Stimulated activated CD8-positive, alpha-beta memory T cell treated with anti-CD3 and anti-CD28 coated beads, Interleukin-15, amount 100 ng/mL, for 1 hour (primary cell): ENCODE data around the gene IREB2.

ENCODE experiments used
- DNase-seq: peaks from one replicate; pipeline ENCODE4 v3.0.0-alpha.2; 2020; ENCODE audit warnings: low read depth

IREB2 gene

DNA sequence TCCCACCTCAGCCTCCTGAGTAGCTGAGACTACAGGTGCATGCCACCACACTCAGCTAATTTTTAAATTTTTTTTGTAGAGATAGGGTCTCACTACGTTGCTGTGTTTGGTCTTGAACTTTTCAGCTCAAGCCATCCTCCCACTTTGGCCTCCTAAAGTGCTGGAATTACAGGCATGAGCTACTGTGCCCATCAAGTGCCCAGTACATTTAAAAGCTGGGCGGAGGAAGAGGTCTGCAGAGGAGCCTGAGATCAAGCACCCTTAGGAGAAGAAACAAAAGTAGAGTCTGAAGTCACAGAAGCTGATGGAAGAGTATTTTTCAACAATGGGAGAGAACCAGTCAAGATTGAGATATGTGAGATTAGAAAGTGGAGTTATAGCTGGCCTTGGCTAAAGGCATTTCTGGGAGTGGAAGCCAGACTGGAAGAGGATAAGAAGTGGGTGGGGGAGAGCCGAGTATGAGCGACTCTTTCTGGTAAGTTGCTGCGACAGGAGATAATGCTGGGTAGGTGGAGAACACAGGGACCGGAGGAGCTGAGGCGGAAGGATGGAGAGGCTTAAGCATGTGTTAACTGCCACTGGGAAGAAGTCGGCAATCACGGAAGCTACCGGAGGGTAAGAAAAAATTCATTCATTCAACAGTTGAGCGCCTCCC, 782 bp upstream of the IREB2 start:
- DNase-seq, result no peak

DNA sequence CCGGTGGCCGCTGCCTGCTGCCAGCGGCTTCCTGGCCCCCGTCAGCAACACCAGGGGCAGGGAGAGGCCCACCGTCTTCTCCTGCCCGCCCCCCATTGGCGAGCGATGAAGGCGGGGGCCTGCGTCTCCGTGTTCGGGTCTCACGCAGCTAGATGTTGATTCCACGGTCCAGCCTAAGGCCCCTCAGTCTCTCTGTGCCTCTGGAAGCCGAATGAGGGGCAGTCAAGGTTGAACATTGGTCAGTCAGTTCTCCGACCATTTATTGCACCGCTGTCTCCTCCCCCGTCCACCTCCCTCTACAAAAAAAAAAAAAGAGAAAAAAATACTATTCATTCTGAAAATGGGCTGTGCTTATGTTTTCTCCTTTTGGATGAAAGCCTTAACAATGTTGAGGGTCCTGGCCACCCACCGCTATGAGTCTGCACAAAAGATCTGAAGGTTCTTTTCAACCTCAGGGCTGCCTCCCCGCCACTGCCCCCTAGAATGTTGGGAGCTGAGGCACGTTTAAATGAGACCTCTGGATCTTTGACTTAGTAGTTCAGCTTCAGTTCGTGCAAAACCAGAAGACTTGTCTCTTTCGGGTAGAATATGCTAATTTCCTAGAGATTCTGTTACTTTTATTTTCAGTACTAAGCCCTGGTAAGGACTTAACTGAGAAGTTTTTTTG, 736 bp downstream of the IREB2 start:
- DNase-seq, result no peak

DNA sequence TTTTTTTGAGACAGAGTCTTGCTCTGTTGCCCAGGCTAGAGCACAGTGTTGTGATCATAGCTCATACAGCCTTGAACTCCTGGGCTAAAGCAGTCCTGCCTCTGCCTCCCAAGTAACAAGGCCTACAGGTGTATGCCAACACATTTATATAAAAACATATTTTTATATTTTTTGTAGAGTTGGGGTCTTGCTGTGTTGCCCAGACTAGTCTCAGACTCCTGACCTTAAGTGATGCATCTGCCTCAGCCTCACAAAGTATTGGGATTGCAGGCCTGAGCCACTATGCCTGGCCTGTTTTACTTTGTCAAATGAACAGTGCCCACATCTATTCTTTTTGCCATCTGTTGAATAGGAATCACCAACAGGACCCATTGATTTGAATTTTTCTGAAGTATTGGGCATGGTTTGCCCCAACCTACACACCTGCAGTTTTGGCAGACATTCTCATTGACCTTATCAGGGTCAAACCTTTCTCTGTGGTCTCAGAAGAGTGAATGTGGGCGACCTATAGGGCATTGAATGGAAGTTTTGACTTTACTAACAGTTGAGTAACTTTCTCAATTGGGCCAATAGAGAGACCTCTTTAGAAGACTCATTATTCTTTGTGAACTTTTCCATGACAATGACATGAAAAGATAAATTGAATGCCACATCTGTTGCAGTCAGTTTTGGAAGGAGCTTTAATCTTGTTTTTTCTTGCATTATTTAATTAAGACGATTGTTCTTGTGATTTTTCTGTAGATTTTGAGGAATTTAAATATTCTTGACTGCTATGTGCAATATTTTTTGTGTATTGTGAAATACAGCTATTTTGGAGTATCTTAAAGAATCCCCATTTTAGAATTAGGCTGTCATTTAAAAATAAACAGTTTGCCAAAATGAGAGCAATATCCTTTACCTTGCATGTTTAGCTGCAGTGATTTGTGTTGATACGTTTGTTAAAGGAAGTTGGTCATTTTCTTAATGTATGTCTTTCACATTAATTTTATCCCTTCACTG, 2.7 kb downstream of the IREB2 start:
- DNase-seq, result no peak

DNA sequence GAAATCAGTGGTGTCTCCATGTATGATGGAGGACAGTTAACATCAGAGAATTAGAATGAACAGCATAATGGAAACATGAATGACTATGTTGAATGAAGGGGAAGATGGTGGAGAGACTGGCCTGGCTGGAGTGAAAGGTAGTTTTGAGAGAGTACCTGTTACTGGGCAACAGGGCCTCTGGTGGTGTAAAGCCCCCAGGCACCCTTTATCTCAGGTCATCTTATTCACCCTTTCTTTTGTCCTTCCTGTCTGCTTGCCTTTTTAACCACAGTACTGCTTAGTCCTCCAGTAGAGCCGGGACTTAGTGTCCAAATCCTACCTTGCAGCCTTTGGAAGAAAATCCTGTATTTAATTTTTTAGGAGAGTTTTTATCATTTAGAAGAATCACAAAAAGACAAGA, 6.2 kb downstream of the IREB2 start:
- no peak for DNase-seq

DNA sequence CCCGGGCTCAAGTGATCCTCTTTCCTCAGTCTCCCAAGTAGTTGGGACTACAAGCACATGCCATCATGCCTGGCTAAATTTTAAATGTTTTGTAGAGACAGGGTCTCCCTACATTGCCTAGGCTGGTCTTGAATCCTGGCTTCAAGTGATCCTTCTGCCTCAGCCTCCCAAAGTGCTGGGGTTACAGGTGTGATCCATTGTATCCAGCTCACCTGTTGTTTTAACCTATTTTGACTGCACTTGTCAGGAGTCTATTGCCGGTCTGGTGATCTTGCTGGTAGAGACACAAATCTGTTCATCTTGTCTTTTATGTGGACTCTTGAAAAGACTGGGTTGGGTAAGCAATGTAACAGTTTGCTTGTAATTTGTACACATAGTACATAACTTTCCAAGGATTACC, 7.9 kb downstream of the IREB2 start:
- no peak for DNase-seq

DNA sequence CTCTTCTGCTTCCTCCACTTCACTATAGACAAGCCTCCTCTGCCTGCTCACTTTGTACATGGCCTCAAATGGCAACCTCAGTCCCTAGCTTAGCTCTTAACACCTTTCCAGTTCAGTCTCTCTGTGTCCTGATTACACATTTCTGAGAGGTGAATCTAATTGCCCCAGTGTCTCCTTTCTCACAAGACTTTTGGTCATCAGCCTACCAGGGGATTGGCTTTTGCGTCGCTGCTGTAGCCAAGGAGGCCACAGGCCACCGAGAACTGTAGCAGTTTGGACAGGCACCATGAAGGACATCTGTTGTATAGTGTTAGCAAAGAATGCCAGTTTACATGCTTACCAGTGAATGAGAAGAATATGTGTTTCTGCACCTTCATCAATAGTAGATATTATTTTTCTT, 8.5 kb downstream of the IREB2 start:
- no peak for DNase-seq

DNA sequence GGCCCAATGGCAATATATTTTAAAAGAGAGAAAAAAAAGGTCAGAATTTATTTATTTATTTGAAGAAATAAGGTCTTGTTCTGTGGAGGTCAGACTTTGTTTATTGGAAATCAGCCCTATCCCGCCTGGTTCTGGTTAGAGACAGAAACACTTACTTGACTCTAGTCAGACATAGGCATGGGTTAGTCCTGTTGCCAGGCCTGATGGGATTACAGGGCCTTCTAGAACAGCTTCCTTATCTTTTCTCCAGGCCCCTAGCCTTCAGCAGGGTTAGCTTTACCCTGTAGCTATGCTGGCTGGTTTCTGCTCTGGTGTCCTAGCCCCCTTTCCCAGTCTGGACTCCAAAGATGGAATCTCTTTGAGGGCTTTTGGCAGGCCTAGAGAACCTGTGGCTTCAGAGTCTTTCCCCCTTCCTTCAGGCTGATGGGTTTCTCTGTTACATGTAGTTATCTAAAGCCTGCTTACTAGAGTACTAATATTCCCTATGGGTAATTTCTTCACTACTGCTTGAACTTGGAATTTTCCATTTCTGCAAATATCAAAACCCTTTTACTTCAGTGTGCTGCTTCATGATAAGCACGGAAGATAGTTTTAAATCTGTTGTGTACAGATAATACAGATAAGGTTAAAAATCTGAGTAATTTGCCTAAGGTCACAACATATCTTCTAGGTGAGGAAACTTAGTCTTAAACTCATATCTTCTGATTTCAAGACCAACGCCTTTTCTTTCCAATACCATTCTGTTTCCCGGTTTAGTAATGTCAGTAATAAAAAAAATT, 10.6 kb downstream of the IREB2 start:
- DNase-seq, result no peak

DNA sequence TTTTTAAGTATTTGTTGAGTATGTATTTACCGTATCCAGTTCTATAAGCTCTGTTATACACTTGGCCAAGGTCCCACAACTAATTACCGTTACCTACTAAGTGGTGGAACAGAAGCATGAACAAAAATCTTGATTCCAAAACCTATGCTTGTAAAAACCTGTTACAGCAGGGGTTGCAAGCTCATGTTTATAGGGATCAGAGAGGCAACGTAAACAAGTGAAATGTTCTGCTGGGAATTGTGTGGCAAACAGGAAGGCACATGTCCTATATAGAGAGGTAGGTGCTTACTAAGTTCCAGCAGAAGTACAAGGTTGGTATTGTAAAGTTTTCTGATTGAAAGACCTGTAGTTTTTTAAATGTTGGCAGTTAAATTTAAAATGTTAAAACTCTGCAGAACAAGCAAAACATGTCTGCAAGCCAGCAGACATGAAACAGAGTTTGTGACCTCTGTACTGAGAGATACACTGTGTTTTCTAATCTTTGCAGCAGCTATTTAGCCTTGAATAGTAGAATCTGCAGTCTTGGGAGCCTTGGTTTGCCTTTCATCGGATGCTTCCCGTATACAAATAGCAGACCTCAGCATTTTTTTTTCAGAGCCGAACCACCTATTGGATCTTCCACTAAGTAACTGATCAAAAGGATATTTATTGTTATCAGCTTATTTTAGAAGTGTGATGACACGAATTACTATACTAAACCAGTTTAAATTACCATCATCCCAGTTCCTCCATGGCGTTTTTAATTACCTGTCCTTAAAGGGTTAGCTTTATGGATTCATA, 11.4 kb downstream of the IREB2 start:
- no peak for DNase-seq

DNA sequence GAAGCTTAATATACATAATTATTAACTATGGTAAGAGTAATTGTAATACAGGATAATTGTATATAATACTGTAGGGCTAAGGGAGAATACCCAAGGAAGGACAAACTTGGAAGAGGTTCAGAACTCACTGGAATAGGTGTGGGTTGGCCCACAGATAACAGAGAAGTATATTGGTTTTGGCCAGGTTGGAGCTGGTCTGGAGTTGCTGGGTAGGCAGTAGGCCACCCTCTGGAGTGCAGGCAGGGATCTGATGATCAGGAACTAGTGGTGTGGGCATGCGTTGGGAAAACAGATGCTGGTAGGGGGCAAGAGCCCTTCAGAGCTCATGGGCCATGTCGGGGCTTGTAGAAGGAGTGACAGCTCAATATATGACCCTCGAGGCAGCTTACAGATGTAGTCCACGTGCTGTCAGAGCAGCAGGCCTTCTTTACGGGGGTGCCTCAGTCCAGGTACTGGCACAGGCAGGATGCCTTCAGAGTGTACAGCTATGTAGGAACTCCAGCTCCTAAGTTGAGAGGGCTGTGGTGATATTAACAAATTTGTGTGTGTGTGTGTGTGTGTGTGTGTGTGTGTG, 12.4 kb downstream of the IREB2 start:
- DNase-seq, result no peak

DNA sequence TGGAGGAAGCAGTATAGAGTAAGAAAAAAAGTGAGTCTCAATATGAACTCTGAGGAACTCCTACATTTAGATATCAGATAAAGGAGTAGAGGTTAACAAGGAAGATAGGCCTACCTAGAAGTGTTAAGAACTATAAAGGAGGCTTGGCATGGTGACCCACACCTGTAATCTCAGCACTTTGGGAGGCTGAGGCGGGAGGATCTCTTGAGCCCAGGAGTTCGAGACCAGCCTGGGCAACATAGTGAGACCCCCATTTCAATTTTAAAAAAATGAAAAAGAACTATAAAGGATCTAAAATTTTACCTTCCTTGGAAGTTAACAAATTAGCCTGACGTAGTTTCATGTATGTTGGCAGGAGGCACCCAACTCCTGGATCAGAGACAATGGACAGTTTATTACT, 14.5 kb downstream of the IREB2 start:
- DNase-seq, result no peak

DNA sequence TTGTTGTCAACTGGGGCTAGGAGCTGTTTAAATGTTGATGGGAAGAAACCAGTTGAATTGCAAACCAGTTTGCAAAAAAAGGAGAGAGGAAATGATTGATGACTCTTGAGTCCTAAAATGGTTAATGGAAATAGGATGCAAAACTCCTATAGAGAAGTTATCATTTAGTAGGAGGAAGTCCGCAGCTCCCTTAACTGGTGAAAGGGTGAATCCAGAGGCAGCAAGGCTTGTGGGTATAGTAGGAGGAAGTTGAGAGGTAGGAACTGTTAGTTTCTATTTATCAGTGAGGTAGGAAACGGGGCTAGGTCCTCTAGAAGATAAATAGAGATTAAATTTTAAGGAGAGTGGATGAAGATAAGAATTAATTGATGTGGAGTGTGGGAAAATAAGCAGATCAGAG, 15.4 kb downstream of the IREB2 start:
- no peak for DNase-seq

DNA sequence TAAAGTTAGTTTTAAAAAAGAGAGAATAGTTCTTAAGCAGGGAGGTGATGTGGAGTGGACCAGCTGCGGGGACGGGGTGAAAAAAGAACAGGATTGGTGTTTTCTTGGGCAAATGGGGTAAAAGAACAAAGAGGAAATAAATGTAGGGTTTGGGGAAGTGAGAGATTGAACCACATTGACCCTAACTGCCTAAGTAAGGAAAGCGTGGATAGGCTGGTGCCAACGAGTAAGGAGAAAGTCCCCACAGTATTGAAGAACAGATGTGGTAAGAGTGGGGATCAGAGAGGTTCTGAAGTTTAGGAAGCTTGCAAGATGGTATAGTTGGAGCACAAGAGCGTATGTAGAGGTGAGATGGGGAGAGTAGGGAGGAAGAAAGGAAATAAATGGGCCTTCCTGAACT, 17.0 kb downstream of the IREB2 start:
- DNase-seq, result no peak

DNA sequence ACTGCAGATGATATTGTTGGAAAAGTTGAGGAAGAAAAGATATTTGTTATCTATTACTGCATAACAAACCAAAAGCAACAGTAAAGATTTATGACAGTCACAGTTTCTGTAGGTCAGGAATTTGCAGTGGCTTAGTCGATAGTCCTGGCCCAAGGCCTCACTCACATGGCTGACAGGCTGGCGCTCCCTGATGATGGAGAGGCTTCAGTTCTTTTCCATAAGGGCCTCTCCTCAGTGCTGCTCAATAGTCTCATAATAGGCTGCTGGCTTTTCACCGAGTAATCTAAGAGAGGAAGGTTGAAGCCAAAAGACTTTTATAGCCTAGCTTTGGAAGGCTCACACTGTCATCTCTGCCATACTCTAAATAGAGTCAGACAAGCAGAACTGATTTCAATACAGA, 17.7 kb downstream of the IREB2 start:
- no peak for DNase-seq

DNA sequence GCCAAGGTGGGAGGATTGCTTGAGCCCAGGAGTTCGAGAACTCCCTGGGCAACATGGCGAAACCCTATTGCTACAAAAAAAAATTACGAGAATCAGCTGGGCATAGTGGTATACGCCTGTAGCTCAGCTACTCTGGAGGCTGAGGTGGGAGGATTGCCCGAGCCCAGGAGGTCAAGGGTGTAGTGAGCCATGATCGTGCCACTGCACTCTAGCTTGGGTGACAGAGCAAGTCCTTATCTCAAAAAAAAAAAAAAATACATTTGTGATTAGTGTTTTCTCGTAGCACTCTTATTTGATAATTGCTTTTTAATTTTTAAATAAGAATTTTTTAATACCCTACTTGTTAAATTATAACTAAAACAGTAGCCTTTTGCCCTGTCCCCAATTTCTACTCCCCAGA, 18.4 kb downstream of the IREB2 start:
- DNase-seq, result no peak

DNA sequence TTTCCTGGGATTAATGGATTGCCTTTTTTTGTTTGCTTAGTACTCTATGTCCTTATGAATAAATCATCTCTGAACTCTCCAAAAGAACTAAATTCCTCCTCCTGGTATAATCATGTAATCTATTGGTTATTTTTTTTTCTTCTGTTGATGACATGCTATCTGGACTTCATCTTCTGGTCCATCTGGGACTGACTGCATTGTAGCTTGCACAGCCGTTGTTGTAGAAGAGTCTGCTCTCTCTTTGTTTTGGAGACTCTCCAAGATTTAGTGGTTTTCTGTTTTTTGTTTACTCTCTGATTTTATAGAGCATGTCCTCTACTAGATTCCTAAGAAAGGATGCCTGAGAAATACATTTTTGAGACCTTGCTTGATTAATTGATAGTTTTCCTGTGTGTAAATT, 19.1 kb downstream of the IREB2 start:
- no peak for DNase-seq

DNA sequence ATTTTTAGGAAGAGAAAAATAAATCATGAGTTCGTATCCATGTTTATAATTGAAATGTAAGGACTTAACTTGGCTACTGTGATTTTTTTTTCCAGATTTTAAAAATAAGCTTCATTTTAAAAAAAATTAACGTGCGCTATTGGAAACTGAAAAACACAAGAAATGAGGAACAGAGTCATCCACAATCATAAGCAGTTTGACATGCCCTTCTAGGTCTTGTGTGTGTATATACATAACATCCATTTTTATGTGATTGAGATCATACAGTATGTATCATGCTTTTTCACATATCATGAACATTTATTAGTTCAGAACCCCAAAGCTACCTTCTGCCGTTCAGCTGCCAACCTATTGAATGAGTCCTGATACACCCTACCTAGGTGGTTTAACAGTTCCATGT, 22.7 kb downstream of the IREB2 start:
- no peak for DNase-seq

DNA sequence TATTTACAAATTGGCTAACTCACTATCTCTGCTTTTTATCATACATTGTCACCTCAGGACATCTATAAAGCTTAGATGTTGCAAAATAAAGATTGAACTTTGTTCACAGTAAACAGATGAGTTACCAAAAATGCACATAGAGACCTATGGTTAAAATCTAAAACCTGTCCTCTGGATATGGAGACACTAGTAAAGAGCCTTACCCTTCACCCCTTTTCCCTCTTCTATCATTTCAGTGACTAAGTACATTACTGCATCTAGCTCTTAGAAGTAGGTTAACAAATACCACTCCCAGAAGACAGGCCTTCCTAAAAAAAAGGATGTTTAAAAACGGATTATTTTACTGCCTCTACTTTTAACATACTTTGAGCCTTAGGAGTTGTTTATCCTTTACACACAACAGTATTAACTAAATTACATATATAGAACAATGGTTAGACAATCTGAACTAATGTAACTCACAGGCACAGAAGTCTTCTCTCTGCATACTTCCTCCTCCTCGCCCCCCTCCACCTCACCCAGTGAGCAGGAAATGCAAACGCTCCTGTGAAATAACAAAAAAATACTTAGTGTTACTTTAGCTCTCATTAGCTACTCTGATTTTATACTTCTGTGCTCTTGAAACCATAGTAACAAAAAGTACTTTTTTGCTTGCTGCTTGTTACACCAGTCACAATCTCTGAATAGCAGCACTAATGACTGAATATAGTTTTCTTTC, 23.3 kb downstream of the IREB2 start:
- no peak for DNase-seq

DNA sequence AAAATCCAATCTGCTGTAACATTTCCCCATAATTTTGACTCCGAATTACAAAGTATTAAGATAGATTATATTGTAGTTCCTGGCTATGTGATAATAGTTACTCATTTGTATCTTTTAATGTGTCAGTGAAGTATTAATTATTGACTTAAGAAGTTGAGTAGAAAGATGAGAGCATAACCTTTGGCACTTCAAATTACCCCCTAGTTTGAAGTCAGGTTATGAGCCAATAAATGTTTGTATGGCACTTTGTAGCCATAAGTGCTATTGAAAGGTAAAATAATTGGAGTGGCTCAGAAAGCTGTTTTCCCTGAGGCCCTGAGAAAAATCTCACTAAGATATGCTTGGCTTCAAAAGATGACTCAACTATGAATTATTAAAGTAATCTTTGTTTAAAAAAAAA, 31.0 kb downstream of the IREB2 start:
- DNase-seq, result no peak

DNA sequence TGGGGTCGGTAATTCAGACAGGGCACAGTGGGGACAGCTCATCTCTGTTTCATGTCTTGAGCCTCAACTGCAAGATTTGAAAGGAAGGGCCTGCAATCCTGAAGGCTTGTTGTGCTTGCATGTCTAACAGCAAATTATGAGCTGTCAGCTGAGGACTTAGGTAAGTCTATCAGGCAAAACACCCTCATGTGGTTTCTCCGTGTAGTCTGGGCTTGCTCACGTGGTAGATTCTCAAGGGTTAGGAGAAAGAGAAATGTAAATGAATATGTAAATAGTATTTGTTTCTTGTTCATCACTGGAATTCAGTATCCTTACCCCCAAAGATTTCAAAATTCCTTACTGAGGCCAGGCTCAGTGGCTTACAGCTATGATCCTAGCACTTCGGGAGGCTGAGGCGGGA, 39.3 kb downstream of the IREB2 start:
- no peak for DNase-seq

DNA sequence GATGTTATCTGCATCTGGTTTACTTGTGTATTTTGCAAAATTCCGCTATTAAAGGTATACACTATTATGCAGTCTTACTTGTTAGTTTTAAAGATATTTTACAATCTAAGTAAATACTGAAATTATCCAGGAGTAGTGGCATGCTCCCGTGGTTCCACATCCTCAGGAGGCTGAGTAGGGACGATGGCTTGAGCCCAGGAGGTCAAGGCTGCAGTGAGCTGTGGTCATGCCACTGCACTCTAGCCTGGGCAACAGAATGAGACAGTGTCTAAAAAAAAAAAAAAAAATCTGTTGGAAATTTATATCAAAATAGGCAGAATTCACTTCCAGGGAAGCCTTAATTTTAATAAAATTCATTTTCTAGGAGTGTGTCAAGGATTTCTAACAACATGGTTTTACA, 41.6 kb downstream of the IREB2 start:
- DNase-seq, result no peak
